WTC11 (cell line): Measurements from ENCODE around the gene LRRK2. TPM values are rescaled to one million over a fixed set of nuclear protein-coding genes. Genes with fewer than 3 reads are reported as not detected.

ENCODE experiments used
- ATAC-seq: fragments of 200-7000 bp; cut with Tn5 transposase; 2 replicates; pipeline ENCODE4 v1.10.0; 2021; ENCODE audit warnings: mild to moderate bottlenecking, moderate library complexity
- CTCF ChIA-PET: fragments of 300-600 bp; sonication (Branson Sonifier 250); formaldehyde crosslinking; loops from one replicate; lab custom pipeline; 2021; ENCODE audit warnings: antibody characterized with exemption; lab: Charles Lee
- POLR2A ChIA-PET: fragments of 350-600 bp; sonication (Branson Sonifier 250); formaldehyde crosslinking; loops from one replicate; lab custom pipeline; 2021; ENCODE audit warnings: antibody characterized with exemption; lab: Charles Lee
- DNase-seq: peaks from one replicate; pipeline ENCODE4 v3.0.0; 2021; ENCODE audit warnings: low spot score
- H3K27ac Mint-ChIP-seq: 2 replicates; pipeline ENCODE4 v1.8.0; 2021; ENCODE audit warnings: mixed read lengths
- H3K27me3 Mint-ChIP-seq: 2 replicates; pipeline ENCODE4 v1.8.0; 2021; ENCODE audit warnings: low read depth, mild to moderate bottlenecking, moderate library complexity, mixed read lengths
- H3K36me3 Mint-ChIP-seq: 2 replicates; pipeline ENCODE4 v1.8.0; 2021; ENCODE audit warnings: mixed read lengths
- H3K4me1 Mint-ChIP-seq: 2 replicates; pipeline ENCODE4 v1.8.0; 2022; ENCODE audit warnings: mixed read lengths
- H3K4me3 Mint-ChIP-seq: 2 replicates; pipeline ENCODE4 v1.8.0; 2021; ENCODE audit warnings: mild to moderate bottlenecking, moderate library complexity, mixed read lengths
- H3K9me3 Mint-ChIP-seq: 2 replicates; pipeline ENCODE4 v1.8.0; 2021; ENCODE audit warnings: mixed read lengths
- CBFB ChIP-seq: sonication (generic); formaldehyde crosslinking; IDR thresholded peaks from 2 replicates; pipeline ENCODE4 v1.8.1; 2022; ENCODE audit warnings: mild to moderate bottlenecking, low read depth, missing genetic modification reagents
- ESRRA ChIP-seq: sonication (generic); formaldehyde crosslinking; IDR thresholded peaks from 2 replicates; pipeline ENCODE4 v1.8.1; 2022; ENCODE audit warnings: mild to moderate bottlenecking, missing genetic modification reagents, borderline replicate concordance
- FOXP4 ChIP-seq: sonication (generic); formaldehyde crosslinking; IDR thresholded peaks from 2 replicates; pipeline ENCODE4 v1.8.0; 2022; ENCODE audit warnings: mild to moderate bottlenecking, missing genetic modification reagents
- IRF2 ChIP-seq: sonication (generic); formaldehyde crosslinking; IDR thresholded peaks from 2 replicates; pipeline ENCODE4 v1.8.0; 2022; ENCODE audit warnings: low read depth, missing genetic modification reagents, borderline replicate concordance
- PRDM15 ChIP-seq: sonication (generic); formaldehyde crosslinking; IDR thresholded peaks from 2 replicates; pipeline ENCODE4 v1.8.0; 2022; ENCODE audit warnings: missing genetic modification reagents
- TCF7 ChIP-seq: sonication (generic); formaldehyde crosslinking; IDR thresholded peaks from 2 replicates; pipeline ENCODE4 v1.8.0; 2022; ENCODE audit warnings: mild to moderate bottlenecking, low read depth, missing genetic modification reagents, moderate library complexity
- TEAD1 ChIP-seq: sonication (generic); formaldehyde crosslinking; IDR thresholded peaks from 2 replicates; pipeline ENCODE4 v1.8.0; 2022; ENCODE audit warnings: mild to moderate bottlenecking, missing genetic modification reagents
- ZNF263 ChIP-seq: sonication (generic); formaldehyde crosslinking; IDR thresholded peaks from 2 replicates; pipeline ENCODE4 v1.8.1; 2022; ENCODE audit warnings: low read depth, mild to moderate bottlenecking, moderate library complexity, missing genetic modification reagents
- ZNF423 ChIP-seq: fragments of 250-450 bp; sonication (Bioruptor Pico); IDR thresholded peaks from 2 replicates; pipeline ENCODE4 v2.1.2; 2022; ENCODE audit warnings: mild to moderate bottlenecking, moderate library complexity
- ZNF425 ChIP-seq: fragments of 250-450 bp; sonication (Bioruptor Pico); conservative IDR thresholded peaks from 2 replicates; pipeline ENCODE4 v1.9.0; 2021; ENCODE audit warnings: mild to moderate bottlenecking
- total RNA-seq: library from RNA; stranded (reverse); gene quantifications from 3 replicates; pipeline ENCODE4 v1.2.3, GENCODE V29; 2021

Gene LRRK2
- total RNA-seq, 1 experiment from 2014 or later = 0.46 TPM

- no peak for TF ChIP-seq PRDM15
- no peak for TF ChIP-seq ZNF425 (CRISPR knock-in tag)
These were observed 90.6 kb downstream of the LRRK2 start (continued) for GRCh38 chr12:40315375-40315774.

- TF ChIP-seq ZNF423 (no peak), TCF7 (CRISPR knock-in tag) (no peak)
- no peak overlapping the region for H3K27ac Mint-ChIP-seq
- ChIA-PET CTCF (interaction anchor here (0.9 to 1.0 kb wide), 2 partner anchors 9 to 277 kb away, joined by 3 to 4 read pairs; no protein-coding TSS in a partner anchor), POLR2A (no interaction called here)
- no peaks in the 10 kb centered on the region for H3K4me1 Mint-ChIP-seq
- no peaks in the 10 kb centered on the region for H3K36me3 Mint-ChIP-seq
- ATAC-seq (no peak), DNase-seq (no peak)
- no peaks in the 10 kb centered on the region for H3K9me3 Mint-ChIP-seq
- H3K4me3 Mint-ChIP-seq = no peak overlapping the region
- no peaks in the 10 kb centered on the region for H3K27me3 Mint-ChIP-seq
These were observed 99.5 kb downstream of the LRRK2 start for GRCh38 chr12:40324261-40324660.

GRCh38 chr12:40325349-40325960 lies 100.7 kb downstream of the LRRK2 start:
- no peak for TF ChIP-seq CBFB
- TF ChIP-seq ZNF263 (CRISPR knock-in tag) = no peak
- TF ChIP-seq ZNF425 (CRISPR knock-in tag) = no peak
- H3K36me3 Mint-ChIP-seq = peaks cover 5% of the 10 kb centered on the region; the same call in 1 of the 2 replicates
- peak; percentile 96 for ATAC-seq
- ChIA-PET CTCF (interaction anchor here (0.8 to 2.1 kb wide), 6 partner anchors 10 to 276 kb away, joined by 3 to 5 read pairs (median 3); no protein-coding TSS in a partner anchor), POLR2A (no interaction called here)
- H3K4me3 Mint-ChIP-seq = no peak overlapping the region
- H3K27ac Mint-ChIP-seq = no peak overlapping the region
- no peaks in the 10 kb centered on the region for H3K4me1 Mint-ChIP-seq
- H3K9me3 Mint-ChIP-seq = peaks cover 7% of the 10 kb centered on the region
- no peak for DNase-seq
- H3K27me3 Mint-ChIP-seq = no peaks in the 10 kb centered on the region

GRCh38 chr12:40327535-40327934 lies 102.7 kb downstream of the LRRK2 start:
- ChIA-PET CTCF (interaction anchor here (2.1 kb wide), 1 partner anchor 9 kb away, joined by 5 read pairs; no protein-coding TSS in a partner anchor), POLR2A (no interaction called here)
- peaks cover 20% of the 10 kb centered on the region for H3K9me3 Mint-ChIP-seq
- TF ChIP-seq IRF2 (CRISPR knock-in tag) = no peak
- TF ChIP-seq TEAD1 (CRISPR knock-in tag) = no peak
- no peak for TF ChIP-seq FOXP4 (CRISPR knock-in tag)
- no peak for TF ChIP-seq CBFB
- no peak for TF ChIP-seq ESRRA (CRISPR knock-in tag)
- H3K4me3 Mint-ChIP-seq = no peak overlapping the region
- no peaks in the 10 kb centered on the region for H3K27me3 Mint-ChIP-seq
- H3K27ac Mint-ChIP-seq = no peak overlapping the region
- H3K36me3 Mint-ChIP-seq = peaks cover 10% of the 10 kb centered on the region
- H3K4me1 Mint-ChIP-seq = no peaks in the 10 kb centered on the region
- no peak for DNase-seq
- no peak for ATAC-seq
